ENCODE measurements around the gene PHF24.
"Not testable (repeated sequence)": the region's sequence is repeated elsewhere in the genome, so short reads cannot be mapped to it uniquely, and the experiment has no call there.

PHF24 gene

DNA sequence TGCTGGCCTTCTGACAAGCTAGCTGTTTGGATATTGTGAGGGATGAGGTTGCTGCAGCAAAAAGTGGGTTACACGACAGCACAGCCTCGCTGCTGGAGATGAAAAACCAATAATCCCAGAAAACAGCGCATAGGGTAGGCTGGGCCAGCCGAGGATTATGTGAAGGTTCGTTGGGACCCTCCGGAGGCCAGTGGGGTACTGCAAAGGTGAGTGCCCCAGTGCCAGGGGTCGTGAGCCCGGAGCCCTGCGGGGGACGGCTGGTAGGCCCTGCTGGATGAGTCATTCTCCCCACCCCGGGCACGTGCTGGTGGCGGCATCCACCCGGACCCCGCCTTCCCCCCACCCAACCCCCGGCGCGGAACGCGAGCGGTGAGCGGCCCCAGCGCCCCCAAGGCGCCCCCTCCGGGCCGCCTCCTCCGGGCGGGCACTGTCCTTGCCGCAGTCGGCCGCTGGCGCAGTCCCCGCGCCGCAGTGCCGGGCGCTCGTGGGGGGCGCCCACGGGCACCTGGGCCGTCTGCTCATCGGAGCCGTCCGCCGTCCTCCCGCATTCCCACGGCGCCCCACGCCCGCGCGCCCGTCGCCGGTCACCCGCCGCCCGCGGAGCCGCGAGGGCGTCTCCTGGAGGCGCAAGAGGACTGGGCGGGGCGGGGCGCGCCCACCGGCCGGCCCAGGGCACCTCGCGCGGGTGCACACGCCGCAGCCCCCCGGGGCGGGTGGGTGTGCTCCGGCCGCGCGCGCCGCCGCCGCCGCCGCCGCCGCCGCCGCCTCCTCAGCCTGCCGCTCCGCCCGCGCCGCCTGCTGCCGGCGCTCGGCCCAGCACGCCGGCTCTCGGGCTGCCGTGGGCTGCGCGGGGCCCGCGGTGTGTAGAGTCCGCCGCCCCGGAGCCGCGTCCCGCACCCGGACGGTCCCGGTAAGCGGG is at the start of gene PHF24:
PHF24 (plus strand) TSS at position 794 of the 919 bp plus-strand sequence. CDS start 13,014 bp downstream, outside the sequence.
- DNase-seq, result no peak

DNA sequence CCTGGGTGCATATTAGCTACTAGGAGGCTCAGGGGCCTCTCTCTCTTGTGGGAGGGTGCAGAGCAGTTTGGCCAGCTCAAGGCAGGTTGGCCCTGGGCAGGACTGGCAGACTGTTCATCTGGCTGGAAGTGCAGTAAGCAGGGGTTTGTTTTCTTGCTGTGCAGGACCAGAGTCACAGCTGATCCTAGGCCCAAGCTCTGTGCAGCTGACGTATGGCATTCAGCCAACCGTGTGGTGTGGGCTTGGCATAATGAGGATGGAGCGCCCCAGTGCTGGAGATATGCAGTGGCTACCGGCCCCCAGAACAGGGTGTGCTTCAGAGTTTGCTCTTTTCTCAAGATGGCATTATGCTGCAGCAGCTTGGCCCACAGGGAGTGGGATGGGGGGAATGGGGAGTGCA is 31.0 kb upstream of the PHF24 start:
- DNase-seq, result no peak

DNA sequence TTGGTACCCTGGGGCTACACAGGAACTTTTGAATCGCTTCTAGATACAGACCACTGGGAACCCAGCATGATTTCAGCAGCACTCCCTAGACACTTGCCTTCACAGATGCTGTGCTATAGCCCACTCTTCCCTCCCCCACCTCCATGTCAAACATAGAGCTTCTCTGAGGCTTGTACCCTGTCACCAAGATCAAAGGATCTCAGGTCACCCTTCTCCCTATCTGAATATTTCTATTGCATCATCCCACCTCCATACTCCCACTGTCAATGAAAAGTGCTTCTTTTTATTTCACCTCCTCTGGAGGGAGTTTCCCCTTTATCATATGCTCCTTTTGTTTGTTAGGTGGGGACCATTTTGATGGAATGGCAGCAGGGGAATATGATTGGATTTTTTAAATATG is 29.2 kb upstream of the PHF24 start:
- no peak for DNase-seq

DNA sequence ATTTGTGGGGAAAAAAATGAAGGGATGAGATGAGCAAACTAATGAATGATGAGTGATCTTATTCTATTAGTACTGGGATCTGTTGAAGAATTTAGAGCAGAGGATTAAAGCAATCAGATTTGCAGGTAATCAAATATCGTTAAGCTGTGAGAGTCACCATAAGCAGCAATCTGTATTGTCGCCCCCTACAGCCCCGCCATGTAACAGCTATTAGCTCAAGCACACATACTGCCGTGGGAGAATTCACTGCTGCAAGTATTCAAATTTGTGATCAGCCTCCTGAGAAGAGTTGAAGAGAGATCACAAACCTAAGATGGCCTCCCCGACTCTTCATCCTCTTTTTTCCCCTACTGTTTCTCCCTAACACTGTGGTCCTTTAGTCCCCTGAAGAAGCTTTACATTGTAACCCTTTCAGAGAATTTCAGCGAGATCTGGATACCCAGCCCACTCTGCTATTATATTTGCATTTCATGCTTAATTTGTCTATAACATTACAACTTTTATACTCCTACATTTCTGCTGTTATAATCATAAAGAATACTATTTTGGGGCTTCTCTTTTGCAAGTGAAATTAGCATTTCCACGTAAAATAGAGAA is 28.5 kb upstream of the PHF24 start:
- DNase-seq, result no peak

DNA sequence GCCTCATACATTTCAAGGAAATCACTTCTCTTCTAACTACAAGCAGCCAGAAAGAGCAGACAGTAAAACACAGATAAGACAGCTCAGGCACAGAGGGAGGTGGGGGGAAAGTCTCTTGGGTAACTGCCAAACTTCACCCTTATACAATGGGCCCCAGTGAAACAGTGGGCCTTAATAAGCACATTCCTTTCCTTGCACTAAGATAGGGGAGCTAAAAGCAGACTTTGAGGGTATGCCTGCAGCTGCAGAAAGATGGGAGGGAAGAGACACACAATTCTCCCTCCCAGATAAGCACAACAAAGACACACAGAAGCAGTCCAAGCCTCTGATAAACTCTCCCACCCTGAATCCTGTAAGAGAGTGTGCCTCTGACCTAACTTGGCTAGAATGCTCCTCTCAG is 18.1 kb upstream of the PHF24 start:
- not testable (repeated sequence) for DNase-seq

DNA sequence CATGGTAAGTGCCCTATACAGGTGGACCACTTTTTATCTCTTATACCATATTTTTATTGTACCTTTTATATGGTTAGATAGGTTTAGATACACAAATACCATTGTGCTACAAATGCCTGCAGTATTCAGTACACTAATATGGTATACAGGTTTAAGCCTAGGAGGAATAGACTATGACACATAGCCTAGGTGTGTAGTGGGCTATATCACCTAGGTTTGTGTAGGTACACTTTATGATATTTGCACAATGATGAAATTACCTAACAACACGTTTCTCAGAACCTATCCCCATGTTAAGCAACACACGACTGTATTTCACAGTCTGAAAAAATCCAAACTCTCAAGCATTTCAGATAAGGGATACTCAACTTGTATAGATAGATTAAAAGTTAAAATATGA is 9.6 kb upstream of the PHF24 start:
- DNase-seq, result no peak

DNA sequence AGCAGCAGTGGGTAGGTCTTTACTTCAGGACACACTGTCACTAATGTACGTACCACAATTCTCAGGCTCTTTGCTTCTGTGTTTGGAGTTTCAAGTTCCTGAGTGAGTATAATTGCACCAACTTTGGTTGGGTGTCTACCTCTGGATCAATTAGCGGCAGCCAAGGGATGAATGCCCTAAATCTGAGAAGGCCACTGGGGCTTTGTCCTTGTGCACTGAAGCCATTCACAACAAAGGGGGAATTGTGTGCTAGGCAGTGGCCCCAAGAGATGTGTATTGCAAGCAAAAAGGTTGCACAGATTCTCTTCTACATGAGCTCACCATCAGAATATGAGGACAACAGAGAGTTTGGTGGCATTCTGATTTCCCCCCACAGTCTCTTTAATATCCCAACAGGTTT is 3.9 kb upstream of the PHF24 start:
- DNase-seq, result no peak

DNA sequence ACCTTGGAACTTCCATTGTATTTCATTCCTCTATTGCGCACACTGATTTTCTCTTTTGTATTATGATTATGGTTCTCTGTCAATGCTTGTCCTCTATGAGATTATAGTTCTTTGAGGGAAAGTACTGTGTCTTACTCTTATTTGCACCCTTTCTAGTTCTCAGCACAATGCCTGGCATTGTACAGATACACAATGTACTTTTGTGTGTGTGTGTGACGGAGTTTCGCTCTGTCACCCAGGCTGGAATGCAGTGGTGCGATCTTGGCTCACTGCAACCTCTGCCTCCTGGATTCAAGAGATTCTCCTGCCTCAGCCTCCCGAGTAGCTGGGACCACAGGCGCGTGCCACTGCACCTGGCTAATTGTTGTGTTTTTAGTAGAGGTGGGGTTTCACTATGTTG is 2.0 kb upstream of the PHF24 start:
- DNase-seq, result not testable (repeated sequence)

DNA sequence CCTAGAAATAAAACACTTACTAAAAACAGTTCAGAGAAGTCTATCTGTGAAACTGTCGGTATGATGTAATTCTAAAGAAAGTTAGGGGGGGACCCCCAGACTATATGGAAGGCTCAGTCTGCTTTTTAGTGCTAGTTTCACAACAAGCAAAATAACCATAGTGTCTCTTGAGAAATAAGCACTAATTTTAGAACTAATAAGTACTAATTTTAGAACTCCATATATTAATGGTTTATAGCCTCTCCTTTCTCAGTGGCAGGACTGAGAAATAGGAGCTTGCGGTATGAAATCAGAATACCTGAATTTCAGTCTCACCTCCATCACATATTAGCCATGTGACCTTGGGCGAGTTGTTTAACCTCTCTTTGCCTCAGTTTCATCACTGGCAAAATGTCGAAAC is 1.4 kb upstream of the PHF24 start:
- no peak for DNase-seq

DNA sequence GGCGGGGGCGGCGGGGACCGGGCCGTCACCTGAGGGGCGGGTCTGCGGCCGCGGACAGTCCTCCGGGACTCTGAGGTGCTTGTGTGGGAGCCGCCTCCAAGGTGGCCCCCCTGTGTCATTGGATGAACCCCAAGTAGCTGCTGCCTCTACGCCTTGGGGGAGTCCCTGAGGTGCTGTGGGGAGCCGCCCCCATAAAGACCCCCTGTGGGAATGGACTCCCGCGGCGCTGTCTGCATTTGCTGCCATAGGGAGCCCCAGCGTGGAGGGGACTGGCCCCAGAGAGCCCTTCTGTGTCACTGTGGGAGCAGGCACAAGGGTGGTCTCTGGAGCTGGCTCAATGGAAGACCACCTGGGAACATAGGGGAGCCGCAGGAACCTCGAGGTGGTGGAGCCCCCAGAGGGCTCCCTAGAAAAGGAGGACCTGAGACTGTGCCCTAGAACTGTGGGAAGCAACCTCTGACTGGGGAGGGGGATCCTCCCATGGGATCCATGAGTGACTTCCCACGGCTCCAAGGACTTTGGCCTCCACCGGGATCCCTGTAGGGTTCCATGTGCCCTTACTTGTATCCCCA is 412 bp downstream of the PHF24 start:
- no peak for DNase-seq

DNA sequence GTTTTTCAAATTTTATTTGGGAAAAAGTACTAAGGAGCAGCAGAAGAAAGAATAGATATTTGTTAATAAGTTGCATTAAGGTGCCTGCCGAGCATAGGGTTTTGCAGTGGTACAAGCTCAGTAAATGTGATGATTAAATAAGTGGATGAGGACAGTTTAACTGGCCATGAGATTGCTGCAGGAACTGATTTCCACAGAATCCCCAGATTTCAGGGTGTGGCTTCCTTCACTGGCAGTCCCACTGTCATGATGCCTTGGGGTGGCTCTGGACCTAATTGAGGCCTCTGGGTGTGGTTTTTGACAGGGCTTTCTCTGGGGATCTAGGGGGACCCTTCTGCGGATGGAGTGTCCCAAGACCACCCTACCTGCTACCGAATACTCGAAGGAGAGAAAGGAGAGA is 1.4 kb downstream of the PHF24 start:
- no peak for DNase-seq

DNA sequence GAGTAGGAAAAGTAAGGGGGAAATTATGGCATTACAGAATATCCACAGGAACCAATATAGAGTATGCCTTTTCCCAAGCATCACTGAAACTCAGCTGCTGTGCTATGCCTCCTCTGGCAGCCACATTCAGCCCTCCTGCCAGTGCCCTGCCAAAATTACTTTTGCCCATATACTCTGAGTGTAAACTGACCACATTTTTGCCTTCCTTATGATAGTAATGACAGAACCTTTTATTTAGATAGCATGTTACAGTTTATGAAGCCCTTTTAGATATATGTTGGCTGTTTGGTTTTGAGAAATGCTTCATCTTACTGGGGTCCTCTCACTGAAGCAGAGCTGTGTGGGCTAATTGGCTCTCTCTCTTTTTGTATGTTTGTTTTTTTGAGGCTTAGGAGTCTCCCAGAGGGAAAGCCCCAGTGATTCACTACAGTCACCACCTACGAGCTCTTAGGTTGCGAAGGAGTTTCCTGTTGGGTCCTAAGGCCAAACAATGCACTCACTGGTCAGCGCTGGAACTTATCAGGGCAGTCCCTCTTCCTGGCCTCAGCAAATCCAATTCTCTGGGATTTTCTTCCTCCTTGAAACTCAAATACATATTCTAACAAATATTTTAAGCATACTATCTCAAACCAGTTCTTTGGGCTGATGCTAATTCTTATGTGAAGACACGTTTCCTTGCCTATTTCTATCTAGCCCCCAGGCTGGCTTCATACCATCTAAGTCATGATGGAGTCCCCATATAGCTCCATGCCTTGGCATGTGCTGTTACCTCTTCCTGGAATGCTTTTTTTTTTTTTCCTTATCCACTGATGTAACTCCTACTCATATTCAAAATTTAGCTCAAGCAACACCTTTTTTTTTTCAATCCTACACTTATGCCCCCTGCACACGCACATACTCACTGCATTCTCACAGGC is 3.7 kb downstream of the PHF24 start:
- no peak for DNase-seq

DNA sequence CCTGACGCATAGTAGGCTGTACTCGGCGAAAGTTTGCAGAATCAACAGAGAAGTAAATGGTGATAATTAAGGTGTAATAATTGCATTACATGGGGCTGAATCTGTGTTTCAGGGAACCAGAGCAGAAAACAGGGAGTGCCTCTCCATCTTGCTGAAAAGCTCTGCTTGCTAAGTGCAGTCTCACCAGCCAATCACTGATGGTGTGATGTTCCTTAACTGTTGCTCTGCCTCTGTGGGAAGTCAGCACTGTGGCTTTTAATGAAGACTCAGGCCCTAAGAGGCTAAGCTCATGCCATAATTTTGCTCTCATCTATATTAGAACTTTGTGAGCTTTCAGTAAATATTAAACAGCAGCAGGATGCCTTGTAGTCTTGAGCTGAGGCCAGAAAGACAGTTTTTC is 4.5 kb downstream of the PHF24 start:
- DNase-seq, result no peak

DNA sequence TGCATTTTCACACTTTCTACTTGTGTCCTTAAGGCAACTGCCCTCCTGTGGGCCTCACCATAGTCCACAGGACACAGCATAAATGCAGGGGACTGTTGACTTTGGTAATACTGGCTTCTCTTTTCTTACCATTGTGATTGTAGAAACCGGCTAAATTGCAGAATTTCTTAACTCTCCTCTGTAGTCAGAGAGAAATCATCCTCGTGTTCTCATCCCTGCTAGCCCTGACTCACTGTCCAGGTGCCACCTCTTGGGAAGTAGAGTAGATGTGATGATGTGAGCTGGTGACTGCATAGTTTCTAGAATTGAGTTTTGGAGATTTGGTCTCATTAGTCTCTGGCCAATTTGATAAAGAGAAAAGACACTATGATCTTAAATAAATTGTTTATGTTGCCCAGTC is 5.5 kb downstream of the PHF24 start:
- no peak for DNase-seq

DNA sequence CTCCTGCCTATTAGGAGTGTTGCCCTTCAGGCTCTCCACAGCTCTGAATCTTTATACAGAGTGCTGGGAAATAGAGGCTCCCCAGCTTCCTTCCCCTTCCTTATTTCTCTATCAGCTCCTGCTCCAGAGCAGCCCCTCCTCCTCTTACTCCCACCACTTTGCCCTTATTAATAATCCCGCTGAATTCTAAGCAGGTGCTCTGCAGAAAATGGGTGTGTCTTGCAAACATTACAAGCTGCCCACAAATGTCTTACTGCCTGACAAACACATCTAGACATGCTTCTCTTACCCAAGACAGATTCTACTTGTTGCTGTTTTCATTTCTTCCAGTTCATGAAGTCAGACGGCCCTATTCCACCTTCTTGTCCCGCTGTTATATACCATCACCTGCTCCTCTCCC is 6.4 kb downstream of the PHF24 start:
- DNase-seq, result no peak

DNA sequence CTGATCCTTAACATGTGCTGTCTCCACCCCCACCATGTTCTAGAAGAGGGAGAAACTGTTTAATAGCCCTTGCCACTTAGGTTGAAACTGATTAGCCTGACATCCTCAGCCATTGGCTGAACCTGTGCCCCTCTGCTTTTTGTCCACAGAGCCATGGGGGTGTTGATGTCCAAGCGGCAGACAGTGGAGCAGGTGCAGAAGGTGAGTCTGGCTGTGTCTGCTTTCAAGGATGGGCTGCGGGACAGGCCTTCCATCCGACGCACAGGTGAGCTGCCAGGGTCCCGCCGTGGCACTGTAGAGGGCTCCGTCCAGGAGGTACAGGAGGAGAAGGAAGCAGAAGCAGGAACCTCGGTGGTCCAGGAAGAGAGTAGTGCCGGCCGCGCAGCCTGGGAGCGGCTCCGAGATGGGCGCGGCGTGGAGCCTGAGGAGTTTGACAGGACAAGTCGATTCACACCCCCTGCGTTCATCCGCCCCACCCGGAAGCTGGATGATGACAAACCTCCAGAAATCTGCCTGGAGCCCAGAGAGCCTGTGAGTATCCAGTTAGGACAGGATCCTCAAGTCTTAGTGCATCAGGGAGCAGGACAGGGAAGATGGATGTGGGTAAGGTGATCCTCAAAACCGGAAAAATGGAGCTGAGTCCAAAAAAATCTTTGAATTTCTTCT is 13.2 kb downstream of the PHF24 start:
- no peak for DNase-seq

DNA sequence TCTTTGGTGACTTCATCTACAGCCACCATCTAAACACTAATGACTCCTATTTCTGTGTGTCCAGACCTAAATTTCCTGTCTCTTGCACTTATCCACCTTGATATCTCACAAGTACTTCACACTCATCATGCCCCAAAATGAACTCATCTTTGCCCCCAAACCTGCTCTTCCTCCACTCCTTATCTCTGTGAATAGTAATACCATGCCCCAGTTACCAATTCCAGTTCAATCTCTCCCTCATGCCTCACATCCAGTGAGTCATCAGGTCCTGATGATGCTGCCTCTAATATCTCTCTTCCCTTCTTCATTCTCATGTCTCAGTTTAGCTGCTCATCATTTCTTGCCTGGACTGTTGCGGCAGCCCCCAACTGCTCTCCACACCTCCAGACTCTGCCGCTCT is 16.6 kb downstream of the PHF24 start:
- no peak for DNase-seq

DNA sequence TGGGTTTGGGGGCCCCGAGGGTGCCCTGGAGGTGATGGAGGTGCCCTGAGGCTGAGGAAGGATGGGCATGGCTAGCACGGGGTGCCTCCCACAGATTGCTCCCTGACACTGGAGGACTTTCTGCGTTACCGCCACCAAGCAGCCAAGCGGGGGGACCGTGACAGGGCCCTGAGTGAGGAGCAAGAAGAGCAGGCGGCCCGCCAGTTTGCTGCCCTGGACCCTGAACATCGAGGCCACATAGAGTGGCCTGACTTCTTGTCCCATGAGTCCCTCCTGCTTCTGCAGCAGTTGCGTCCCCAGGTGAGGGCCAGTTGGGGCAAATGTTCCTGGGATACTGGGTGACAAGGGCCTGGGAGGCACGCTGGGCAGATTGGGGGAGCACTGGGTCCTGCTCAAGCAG is 18.4 kb downstream of the PHF24 start:
- no peak for DNase-seq

DNA sequence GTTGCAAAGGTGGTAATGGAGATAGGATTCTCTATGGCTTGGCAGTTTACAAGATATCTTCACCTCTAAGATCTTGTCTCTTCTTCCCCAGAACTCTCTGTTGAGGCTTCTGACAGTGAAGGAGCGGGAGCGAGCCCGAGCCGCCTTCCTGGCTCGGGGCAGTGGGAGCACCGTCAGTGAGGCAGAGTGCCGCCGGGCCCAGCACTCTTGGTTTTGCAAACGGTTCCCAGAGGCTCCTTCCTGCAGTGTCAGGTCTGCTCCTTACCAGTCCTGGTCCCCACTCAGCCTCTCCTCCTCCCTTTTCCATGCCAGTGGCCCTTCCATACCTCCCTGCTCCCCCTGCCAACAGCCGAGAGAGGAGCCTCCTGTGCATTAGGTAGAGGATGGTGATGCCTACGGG is 18.9 kb downstream of the PHF24 start:
- DNase-seq, result no peak

DNA sequence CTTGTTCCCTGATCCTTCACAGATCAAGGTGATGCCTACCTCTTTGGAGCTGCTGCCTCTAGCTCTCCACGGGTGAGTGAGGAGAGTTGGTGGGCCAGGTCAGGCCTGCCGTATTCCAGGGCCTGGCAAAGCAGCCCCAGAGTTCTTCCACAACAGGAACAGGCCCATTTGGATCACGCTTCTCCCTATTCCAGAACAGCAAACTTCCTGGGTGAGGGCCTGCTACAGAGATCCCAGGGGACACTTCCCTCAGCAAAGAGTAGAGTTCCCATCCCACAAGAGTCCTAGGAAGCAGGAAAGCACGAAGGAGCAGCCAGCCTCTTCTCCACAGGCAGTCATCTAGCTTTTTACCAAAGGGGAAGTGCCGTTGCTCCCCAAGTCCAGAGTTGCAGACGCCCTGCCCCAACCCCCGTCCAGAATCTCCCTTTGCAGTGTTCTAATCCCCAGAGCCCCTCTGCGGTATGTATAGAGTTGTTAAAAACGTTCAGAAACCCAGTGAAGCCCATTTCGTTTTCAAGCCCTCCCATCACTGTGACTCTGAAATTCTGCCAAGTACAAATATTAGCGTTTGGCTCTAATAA is 22.2 kb downstream of the PHF24 start:
- DNase-seq, result no peak

DNA sequence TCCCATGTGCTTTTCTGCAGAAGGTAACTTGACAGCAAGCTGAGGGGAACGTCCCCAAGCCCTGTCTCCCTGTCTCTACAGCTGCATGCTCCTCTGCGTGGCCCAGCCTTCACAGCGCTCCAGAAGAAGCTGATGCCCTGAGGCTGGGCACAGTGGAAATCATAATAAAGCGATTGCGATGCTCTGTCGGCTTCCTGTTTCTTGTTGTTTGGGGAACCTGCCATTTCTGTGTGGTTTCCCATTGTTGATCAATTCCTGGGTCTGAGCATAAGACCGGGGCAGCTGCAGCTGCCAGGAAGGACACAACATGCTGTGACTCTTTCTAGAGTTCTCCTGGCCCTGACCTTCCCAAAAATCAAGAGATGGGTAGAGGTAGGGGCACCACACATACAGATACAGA is 24.3 kb downstream of the PHF24 start:
- DNase-seq, result no peak

DNA sequence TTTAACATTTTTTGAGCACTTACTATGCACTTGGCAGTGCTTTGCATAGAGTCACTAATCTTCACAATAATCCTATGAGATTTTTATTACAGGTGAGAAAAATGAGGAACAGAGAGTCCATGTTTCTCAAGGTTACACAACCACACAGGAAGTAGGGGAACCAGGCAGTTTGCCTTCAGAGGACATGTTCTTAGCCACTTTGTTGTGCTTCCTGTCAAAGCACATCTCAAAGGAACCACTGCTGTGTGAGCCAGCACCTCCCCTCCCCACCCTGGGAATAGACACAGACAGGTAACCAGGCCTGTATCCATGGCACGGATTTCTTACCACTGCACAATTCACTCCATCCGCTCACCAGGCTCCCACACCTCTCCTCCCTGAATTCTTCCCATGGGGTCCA is 25.1 kb downstream of the PHF24 start:
- DNase-seq, result no peak
